ENCODE measurements around the gene PHETA1.

The PHETA1 gene

DNA sequence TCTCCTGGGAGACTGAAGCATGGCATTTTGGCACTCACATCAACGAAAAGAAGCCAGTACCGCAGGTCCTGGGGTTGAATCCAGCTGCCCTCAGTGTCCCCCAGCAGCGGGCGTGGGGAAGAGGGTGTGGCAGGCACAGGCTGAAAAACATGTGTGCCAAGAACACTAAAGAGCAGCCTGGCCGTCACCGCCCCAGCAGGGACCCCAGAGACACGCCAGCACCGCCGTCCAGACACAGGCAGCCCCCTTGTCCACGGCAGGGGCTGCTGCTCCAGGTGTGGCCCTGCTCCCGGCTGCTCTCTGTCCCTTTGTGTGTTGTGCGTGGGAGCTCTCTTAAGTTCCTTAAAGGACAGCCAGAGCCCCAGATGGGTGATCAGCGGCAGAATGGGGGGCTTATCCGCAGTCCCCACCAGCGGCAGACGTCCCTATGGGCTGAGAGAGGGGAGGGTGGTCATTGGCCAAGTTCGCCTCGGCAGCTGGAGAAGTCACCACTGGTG, 556 bp downstream of the PHETA1 start:
- DNase-seq = no peak

DNA sequence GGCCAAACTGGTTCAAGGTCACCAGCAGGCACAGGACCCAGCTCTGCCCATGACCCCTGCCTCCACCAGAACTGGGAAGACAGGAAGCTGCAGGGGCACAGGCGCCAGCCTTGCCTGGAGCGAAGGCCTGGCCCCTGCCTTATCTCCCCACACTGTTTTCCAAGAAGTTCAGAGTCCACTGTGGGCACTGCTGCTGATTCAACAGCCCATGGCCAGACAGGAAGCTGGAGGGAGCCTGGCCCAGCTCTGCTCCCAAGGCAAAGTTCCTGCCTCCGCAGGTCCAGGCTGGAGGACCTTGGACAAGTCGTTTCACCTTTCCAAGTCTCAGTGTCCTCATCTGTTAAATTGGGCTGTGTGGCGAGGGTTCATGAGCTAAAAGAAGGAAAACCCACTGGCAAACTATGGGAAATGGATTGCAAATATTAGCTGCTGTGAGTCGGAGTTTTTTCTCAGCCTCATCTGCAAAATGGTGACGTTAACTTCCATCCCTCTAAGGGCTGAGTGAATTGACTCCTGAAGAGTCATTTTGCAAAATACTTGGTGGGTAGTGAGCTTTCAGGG, 1.2 kb downstream of the PHETA1 start:
- DNase-seq = no peak

DNA sequence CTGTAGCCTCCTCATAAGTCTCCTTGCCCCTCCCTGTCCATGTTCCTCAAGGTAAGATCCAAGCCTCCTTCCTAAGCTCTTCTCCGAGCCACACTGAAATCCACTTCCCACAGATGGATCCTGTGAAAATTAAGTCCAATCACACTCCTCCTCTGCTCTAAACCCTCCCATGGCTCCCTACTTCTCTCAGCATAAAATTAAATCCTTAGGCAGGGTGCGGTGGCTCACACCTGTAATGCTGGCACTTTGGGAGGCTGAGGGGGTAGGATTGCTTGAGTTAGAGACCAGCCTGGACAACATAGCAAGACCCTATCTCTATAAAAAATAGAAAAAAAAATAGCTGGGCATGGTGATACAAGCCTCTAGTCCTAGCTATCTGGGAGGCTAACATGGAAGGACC, 2.3 kb downstream of the PHETA1 start:
- DNase-seq = no peak

DNA sequence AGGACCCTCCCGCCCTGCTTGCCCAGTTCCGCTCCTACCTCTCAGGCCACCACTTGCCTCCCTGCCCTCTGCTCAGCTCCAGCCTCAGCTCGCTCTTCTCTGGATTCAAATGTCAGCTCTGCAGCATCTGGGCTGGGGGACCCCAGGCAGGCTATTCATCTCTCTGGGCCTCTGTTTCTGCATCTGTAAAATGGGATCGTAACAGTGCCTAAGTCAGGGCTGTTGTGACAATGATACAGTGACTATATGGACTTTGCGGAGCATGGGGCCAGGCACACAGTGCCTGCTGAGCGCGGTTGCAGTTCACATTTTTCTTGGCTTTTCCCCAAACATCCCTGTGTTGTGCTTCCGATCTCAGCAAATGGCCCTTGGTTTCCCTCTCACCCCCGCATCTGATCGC, 2.8 kb downstream of the PHETA1 start:
- no peak for DNase-seq

DNA sequence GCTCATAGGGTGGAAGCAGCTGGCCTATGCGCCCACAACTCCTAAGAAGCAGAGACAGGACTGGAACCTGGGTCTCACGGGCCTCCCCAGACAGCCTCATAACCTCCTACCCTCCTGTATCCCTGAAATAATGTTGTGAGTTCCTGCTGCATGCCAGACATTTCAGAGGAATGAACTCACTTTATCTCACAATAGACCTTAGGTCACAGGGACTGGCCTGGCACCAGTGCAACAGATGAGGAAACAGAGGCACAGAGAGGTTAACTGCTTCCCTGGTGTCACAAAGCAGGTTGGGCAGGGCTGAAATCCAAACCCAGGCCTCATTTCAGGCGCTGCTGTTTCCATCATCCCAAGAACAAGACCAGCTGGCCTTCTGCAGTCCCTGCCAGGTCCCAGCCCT, 5.3 kb downstream of the PHETA1 start:
- DNase-seq = no peak

DNA sequence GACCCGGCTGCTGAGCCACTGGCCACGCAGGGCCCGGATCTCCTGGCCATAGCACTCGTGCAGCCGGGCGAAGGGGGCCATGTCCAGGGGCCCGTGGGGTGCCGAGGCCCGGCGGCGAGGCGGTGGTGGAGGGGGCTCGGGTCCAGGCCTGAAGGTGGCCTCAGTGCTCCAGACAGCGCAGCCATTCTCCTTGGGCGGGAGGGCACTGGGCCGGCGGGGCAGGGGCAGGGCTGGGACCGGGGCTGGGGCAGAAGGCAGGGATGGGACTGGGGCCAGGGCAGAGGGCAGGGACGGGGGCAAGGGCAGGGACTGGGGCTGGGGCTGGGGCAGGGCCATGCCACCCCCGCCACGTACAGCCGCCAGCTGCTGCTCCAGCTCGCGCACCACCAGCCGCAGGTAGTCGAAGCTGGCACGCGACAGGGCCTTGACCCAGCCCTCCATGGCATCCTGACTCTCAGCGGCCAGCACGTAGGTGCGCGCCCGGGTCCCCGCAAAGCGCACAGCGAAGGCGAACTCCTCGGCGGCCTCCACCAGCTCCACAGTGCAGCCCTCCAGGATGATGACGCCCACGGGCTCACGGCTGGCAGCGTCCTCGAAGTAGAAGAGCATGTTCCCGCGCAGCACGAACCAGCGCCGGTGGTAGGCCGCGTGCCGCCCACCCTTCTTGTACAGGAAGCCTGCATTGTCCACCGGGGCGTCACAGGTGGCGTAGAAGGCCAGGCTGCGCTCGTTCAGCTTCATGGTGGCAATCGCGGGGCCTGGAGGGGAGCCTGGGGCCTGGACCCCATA, 6.0 kb downstream of the PHETA1 start:
- DNase-seq = no peak

DNA sequence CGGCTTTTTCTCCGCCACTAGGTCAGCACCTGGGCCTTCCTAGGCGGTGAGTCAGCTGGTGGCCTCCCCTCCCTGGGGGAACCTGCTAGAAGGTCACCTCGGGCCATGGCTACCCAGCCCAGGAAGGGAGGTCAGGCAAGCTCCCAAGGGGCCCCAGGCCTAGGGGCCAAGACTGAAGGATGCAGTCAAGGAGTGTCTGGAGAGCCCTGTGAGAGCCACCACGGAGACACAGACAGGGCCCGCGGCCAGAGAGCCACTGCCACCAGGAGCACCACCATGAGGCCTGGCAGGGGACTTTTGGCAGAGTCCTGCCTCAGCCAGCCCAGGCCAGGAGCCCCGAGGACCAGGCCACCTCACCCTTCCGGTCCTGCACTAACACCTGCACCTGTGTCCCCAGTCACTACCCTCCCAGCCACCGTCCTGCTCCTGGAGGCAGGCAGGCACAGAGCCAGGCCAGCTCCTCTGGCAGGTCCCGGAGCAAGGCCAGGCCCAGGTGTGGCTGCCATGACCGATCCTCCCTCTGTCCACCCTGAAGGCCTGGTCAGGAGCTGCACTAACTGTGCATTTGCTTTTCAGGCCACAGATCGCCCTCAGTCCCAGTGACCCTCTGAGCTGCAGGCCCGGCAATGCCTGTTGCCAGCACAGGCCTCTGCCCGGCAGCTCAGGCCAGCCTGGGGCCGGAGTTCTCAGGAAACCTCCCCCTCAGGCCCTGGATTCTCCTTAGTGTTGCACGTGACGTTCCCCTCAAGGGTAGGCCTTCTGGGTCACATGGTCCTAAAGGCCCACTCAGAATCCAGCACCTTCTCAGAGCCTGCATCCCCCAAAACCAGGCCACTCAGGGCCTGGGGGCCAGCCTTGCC, 6.9 kb downstream of the PHETA1 start:
- DNase-seq = no peak

DNA sequence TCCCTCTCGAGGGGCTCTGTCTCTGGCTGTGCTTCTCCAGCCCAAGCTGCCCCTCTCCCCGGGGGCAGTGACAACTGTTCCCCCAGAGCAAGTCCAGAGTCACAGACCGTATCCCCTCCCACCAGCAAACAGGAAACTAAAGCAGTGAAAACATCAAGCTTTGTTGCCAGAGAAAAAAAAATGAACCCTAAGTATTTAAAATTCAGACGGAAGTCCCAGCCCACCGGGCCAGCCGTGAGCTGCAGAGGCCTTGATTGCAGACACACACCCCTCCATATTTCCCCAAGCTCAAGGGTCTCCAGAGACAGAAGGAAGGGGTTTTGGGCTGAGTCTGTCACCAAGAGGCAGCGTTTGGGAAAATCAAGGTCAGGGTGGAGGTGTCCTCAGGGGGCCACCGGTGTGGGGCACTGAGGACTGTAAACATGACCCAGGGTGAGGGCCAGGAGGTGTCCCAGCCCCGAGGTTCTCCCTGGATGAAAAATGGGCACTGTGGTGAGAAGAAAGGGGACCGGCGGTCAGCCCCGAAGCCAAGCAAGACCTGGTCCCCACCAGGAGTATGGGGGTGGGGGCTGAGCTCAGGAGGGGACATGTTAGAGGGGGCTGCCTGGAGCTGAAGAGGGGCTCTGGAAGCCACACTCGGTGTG, 7.7 kb downstream of the PHETA1 start:
- DNase-seq = no peak

DNA sequence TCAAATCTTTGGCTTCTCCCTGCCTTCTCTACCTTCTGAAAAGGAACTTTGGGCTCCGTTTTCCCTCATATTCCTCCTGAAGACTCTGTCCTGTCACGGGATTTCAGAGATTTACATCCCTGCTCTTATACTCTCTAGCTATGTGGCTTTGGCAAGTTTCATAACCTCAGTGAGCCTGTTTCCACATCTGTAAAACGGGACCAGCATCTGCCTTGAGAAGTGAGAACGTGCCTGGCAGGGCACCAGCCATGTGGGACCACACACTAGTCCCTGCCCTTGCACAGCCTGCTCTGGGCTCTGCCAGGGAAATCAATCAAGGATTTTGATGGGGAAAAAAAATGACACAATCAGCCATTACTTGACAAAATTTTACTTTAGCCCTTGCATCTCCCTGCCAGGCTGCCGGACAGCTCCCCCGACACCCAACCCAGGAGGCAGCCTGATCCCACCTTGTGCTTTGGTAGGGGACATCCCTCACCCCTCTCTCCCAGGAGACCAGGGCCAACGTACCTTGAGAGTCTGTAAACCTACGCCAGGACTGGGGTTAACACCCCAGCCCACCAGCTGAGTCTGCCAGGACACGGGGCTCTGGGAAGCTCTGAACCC, 8.5 kb downstream of the PHETA1 start:
- no peak for DNase-seq

DNA sequence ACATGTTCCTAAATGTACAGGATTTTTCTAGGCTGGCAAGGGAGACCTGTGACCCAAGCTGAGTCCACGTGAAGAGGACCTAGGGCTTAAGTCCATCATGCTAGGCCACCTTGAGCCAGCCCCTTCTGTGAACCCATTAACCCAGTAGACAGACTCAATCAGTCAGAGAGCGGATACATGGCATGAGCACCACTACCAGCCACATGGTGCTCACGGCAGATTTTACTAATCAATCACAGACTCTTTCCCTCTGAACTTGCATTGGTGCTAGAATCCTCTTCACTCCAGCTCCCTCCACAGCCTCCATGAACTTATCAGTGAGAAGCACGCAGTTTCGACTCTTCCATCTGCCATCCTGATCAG, 9.0 kb downstream of the PHETA1 start:
- no peak for DNase-seq

DNA sequence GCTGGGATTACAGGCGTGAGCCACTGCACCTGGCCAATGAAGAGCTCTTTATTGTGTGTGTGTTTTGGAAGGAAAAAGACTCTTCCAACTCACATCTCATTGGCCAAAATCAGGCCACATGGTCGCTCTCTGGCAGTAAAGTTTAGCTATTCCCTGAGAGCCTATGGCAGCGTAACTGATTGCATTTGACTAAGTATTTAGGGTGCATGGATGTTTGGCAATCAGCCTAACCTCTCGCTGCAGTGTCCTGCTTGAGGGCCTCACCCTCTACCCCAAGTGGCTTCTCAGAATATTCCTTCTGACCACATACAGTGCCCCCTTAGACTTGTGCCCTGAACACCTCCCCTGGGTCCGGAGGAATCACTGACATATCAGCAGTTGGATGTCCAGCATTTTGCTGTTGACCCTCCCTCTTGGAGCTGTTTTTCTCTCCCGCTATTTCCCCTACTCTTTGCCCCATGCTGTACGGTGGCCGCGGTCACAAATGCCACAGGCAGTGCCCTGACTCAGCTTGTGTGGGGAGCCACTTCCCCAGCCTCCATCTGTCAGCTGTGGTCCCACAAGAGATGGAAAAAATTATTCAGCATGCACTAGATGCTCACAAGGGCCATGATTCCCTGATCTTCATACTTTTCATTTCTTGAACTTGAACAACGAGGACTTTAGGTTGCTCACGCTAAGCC, 9.5 kb downstream of the PHETA1 start:
- DNase-seq = no peak

DNA sequence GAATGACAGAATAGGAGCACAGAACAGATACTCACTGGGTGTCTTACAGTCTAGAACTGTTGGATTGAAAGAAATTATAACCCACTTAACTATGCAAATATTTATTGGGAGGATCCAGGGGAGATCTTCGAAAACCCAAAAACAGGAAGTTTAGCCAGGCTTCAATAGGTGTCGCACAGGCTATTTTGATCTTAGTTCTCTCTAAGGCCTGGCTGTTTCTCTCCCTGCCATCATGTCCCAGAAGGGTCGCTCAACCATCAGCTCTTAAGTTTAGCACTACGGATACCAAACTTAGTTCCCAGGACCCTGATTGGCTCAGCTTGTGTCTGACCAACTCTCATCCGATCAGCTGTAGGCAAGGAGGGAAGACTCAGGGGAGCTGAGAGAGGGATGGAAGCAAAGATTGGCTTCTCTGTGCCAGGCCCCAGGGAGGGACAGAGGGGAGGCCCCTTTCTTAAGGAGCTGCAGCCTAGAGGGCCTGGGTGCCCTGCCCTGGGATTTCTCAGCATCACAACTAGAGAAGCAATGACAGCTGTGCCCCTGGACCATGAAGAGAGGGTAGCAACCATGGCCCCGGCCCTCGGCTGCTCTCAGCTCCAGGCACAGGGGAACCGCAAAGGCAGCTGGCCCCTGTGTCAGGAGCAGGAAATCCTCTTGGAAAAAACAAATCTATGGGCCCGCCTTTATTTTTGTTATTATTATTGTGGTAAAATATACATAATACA, 13.5 kb downstream of the PHETA1 start:
- DNase-seq = no peak

DNA sequence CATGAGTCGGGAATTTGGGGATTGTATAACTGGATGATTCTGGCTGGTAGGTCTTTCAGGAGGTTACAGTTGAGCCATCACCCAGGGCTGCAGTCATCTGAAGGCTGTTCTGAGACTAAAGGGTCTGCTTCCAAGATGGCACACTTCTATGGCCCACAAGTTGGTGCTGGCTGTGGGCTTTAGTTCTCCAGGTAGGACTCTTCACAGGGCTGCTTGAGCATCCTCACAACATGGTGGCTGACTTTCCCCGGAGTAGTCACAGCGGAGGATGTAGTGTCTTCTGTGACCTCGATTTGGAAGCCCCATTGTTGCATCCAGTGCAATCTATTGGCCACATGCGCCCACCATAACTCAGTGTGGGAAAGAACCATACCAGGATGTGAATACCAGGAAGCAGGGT, 14.4 kb downstream of the PHETA1 start:
- no peak for DNase-seq

DNA sequence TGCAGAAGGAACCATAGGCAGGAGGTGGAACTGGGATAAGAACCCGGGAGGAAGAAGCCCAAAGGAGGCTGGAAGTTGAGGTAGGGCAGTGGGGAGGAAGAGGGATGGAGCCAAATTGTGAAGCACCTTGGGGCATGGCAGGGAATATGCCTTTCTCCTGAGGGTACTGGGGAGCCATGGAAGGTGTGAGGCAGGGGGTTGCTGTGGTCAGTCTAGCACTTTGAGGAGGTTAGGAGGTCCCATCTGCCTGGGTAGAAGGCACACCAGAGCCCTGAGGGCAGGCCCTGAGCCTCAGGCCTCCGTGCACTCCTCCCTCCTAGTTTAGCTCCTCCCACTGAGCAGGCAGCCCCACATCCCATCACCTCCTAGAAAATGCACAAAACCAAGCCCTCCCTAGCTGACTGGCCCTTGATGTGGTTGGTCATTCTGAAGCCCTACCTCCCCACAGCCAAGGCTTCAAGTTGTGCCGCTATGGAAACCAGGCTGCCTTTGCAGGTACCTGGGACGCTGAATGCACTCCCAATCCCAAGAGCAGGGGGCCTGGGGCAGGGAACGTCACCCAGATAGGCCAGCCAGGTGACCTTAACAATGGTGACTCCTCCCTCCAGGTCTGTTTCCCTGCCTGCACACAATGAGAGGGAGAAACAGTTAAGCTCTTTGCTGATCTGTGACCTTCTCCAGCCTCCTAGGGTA, 15.1 kb downstream of the PHETA1 start:
- DNase-seq = no peak

DNA sequence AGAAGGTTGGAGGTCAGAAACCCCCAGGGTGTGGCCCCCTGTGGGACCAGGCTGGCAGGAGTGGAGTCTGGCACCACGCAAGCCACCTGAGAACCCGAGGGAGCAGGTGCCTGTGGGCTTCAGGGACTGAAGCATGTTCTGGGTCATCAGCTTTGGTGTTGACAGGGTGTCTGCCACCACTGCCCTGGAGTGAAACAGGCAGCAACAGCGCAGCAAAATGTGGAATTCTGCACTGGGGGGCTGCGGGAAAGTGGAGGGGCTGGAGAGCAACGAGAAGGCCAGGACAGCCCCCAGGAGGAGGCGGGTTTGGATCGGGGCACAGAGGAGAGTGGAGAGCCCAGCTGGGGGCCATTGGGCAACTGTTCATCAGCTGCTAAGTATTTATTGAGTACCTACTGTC, 15.9 kb downstream of the PHETA1 start:
- DNase-seq = no peak

DNA sequence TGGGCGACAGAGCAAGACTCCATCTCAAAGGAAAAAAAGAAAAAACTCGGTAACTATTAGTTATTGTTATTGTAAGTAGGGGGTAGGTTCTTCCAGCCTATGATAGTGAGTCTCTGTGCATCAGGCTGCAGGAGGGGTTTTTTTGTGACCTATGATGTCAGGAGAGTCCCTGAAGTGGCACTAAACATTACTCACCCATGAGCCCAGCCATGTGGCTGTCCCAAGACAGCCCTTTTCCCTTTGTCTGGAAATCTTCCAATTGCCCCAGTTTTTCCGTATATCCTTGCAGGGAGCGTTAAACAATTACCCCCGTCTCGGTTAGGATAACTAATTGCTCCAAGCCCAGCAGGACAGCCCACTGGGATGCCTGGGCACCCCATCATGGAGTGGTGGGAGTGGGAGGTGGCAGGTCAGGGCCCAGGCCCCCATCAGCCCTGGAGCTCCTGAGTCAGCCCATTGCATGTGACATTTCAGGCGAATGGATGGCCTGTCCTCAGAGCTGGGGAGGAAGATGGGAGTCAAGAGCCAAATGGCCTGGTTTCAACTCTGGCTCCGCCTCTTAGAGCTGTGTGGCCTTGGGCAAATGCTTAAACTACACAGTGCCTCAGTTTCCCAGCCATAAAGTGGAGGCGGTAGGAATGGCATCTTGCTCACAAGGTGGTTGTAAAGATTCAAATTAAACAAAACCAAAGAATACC, 16.4 kb downstream of the PHETA1 start:
- no peak for DNase-seq

DNA sequence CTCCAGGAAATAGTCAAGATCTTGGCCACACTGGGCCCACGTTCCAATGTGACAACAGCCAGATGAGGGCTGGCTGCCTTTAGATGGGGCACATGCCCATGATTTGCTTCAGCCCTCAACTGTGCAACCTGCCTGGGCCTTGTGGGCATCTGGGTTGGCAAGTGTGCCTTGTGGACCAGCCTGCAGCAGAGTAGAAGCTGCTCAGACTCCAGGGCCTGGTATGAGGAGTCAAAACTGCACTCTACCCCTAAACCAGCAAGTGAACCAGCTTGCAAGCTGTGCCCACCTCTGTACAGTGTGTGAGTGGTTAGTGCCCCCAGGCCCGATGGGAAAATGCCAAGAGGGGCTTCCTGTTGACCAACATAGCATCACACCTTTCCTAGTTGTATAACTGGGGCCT, 17.9 kb downstream of the PHETA1 start:
- DNase-seq = no peak

DNA sequence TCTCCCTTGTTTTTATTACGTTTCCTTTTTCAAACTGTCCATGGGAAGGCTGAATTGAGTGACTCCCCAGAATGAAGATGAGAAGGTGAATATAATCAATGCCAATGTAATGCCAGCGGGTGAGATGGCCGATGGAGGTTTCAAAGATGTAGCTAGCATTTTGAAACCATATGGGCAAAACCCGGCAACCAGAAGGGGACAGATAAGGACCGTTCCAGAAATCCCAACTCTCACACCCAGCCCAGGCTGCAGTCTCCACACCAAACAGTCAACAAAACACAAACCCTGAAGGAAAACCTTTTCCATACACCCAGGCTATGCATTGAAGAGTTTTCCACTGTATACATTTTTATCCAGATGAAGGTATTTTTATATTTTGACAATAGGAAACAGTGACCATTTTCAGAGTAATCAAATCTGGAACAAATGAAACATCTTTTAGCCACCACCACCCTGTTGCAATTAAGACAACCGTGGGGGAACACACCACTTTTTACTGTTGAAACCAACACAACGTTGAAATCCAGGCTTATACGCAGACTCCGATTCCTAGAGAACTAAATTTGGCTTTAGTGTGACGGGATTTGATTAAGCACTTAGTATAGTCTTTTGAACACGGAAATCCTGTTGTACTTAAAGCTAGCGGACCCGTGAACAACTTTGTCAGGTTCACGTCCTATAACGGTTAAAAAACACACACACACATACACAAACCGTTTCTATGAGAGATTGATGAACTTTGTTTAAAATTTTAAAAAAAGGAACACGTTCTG, 19.0 kb downstream of the PHETA1 start:
- DNase-seq = no peak

DNA sequence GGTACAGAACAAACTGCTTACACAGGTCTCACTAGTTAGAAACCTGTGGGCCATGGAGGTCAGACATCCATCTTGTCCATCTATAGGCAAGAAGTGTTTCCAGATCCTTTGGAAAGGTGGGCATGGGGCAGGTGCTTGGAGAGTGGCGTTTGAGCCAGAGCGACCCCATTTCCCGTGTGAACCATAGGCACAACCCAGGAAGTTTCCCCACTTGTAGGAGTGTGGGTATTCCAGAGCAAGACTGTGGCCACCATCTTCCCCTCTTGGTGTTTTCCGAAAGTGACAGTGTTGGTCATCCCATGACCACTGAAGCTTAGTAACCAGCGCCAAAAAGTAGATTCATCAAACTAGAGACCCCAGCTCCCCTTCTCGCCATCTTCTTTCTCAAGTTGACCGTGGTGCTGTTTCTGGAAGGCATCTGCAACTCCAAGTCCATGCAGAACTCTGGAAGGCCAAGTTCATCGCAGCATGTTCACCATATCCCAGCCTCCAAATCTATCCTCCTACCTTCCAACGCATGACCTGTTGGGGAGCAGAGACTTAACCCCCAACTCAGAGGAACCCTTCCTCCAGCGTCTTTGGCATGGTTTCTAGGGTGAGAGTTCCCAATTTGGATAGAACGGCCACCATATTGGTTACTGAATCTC, 19.7 kb downstream of the PHETA1 start:
- no peak for DNase-seq

Measured in CD4-positive, alpha-beta T cell treated with Interleukin-17A for 4 hours (primary cell).